Skin of body (tissue), 2 donors: ENCODE results near the gene PTPRM. TPM values are rescaled to one million over a fixed set of nuclear protein-coding genes. Genes with fewer than 3 reads are reported as not detected.

Experiments used
- DNase-seq: peaks from one replicate; lab custom pipeline; 2025; lab: John Stamatoyannopoulos, UW
- total RNA-seq: library from RNA; depleted of rRNA; stranded (reverse); fragments of >200 nt; gene quantifications from one replicate; pipeline ENCODE4 v1.2.3, GENCODE V29; 2014

PTPRM gene
- total RNA-seq, 1 donor from 2014 or later = 46.3 TPM

- DNase-seq = no peak
These were observed 654.3 kb downstream of the PTPRM start for GRCh38 chr18:8221452-8221851.

- DNase-seq = no peak
These were observed 657.5 kb downstream of the PTPRM start for GRCh38 chr18:8224576-8224975.

GRCh38 chr18:8229040-8229439 lies 661.9 kb downstream of the PTPRM start:
- no peak for DNase-seq

GRCh38 chr18:8229787-8230186 lies 662.7 kb downstream of the PTPRM start:
- no peak for DNase-seq

- DNase-seq = no peak
These were observed 664.2 kb downstream of the PTPRM start for GRCh38 chr18:8231316-8231715.

- DNase-seq = no peak
These were observed 665.7 kb downstream of the PTPRM start for GRCh38 chr18:8232791-8233190.

GRCh38 chr18:8235894-8236293 lies 668.8 kb downstream of the PTPRM start:
- DNase-seq = no peak

GRCh38 chr18:8238507-8238906 lies 671.4 kb downstream of the PTPRM start:
- DNase-seq = no peak

- no peak for DNase-seq
These were observed 674.6 kb downstream of the PTPRM start for GRCh38 chr18:8241731-8242130.

- no peak for DNase-seq
These were observed 675.1 kb downstream of the PTPRM start for GRCh38 chr18:8242151-8242696.

GRCh38 chr18:8247700-8248099 lies 680.6 kb downstream of the PTPRM start:
- DNase-seq = no peak

- no peak for DNase-seq
These were observed 681.5 kb downstream of the PTPRM start for GRCh38 chr18:8248576-8248975.

GRCh38 chr18:8249811-8250210 lies 682.7 kb downstream of the PTPRM start:
- no peak for DNase-seq

- DNase-seq = no peak
These were observed 685.3 kb downstream of the PTPRM start for GRCh38 chr18:8252371-8252770.

- no peak for DNase-seq
These were observed 686.8 kb downstream of the PTPRM start for GRCh38 chr18:8253944-8254343.

GRCh38 chr18:8254654-8255053 lies 687.5 kb downstream of the PTPRM start:
- peak; percentile 47 for DNase-seq

- no peak for DNase-seq
These were observed 690.8 kb downstream of the PTPRM start for GRCh38 chr18:8257851-8258434.

GRCh38 chr18:8260319-8260718 lies 693.2 kb downstream of the PTPRM start:
- no peak for DNase-seq

GRCh38 chr18:8260827-8261226 lies 693.7 kb downstream of the PTPRM start:
- no peak for DNase-seq

- DNase-seq = no peak
These were observed 694.6 kb downstream of the PTPRM start for GRCh38 chr18:8261651-8262091.

- no peak for DNase-seq
These were observed 695.1 kb downstream of the PTPRM start for GRCh38 chr18:8262221-8262620.

GRCh38 chr18:8264116-8264515 lies 697.0 kb downstream of the PTPRM start:
- DNase-seq = no peak

- peak; percentile 57 for DNase-seq
These were observed 697.8 kb downstream of the PTPRM start for GRCh38 chr18:8264861-8265411.
